Right lobe of liver (tissue), 4 donors: ENCODE measurements around the gene MARCHF5.
A peak's percentile ranks its signal among the peaks of the same experiment; 100 is the strongest.

Experiments
- CTCF ChIP-seq, 4 donors: fragments of 200-600 bp in 3 of 4; fragments of 450-650 bp in 1 of 4; IDR thresholded peaks; one replicate each; pipeline versions ENCODE4 v1.5.1 to v1.8.0; 2016 to 2022; ENCODE audit warnings: antibody characterized with exemption in 4 of 4, mild to moderate bottlenecking in 2 of 4
- POLR2A ChIP-seq: fragments of 450-650 bp; IDR thresholded peaks from one replicate; pipeline ENCODE4 v1.6.1; 2017; ENCODE audit warnings: antibody characterized with exemption, mild to moderate bottlenecking
- donor health status: DM: no; HTN: no; CAD: no.
- donor health status: DM: no; HTN: no; CAD: no.
- donor health status: DM: no; HTN: yes; CAD: no.

DNA sequence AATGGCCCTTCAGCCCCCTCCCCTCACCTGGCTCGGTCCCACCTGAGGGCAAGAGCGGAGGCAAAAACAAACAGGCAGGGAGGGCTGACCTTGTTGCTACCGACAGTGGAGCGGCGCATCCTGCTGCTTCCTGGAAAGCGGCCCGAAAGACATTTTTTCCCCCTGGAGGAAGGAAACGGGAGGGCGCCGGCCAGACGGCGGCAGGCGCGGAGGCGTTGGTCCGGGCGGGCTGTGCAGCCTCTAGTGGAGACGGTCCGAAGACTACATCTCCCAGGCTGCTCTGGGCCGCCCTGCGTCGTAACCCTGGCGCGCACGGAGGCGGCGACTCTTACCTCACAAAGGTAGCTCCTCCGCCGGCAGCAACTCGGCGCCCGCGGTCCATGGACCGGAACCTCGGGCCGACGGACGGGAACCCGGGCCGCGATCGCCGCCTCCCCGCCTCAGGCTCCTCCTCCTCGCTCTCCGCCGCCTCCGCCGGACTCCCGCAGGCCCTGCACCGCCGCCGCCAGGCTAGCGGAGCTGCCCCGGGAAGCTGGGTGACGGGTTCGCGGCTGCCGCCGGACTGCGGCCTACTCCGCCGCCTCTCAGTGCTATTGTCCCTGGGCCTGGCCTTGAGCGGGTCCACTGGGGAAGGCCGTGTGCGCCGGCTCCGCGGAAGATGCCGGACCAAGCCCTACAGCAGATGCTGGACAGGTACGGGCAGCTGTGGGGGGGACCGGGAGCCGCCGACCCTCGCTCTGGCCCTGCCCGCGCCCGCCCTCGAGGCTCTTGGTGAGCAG is at the start of gene MARCHF5, which contains the start of gene CPEB3:
- TF ChIP-seq CTCF (IDR thresholded peaks at IDR 0.05) (peak; percentile 50 to 85 (median 54)), POLR2A (peak; percentile 90)
